ENCODE results near the gene RABGGTA.

- no peak for TF ChIP-seq HCFC1 (IDR thresholded peaks at IDR 0.05; ENCODE audit: low read depth, low read length)
- TF ChIP-seq TSC22D4 (tag; IDR thresholded peaks at IDR 0.05) = no peak
- TF ChIP-seq, protein P1, sequence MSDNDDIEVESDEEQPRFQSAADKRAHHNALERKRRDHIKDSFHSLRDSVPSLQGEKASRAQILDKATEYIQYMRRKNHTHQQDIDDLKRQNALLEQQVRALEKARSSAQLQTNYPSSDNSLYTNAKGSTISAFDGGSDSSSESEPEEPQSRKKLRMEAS (CRISPR knock-in tag; IDR thresholded peaks at IDR 0.05) = no peak
- TF ChIP-seq TEAD4 (IDR thresholded peaks at IDR 0.05; ENCODE audit: low read length) = no peak
- no peak for TF ChIP-seq TEAD4 (CRISPR knock-in tag; IDR thresholded peaks at IDR 0.05; ENCODE audit: borderline replicate concordance)
- no peak for TF ChIP-seq ZNF512 (tag; IDR thresholded peaks at IDR 0.05)
- TF ChIP-seq NFIC (IDR thresholded peaks at IDR 0.05) = no peak
- TF ChIP-seq POLR2A (conservative IDR thresholded peaks at IDR 0.05) = no peak
- no peak for TF ChIP-seq SIX5 (IDR thresholded peaks at IDR 0.05; ENCODE audit: borderline replicate concordance in 1 of 2, insufficient read depth in 1 of 2, low read depth in 1 of 2, low read length in 2 of 2)
- no peak for TF ChIP-seq PCBP1 (IDR thresholded peaks at IDR 0.05; ENCODE audit: low read depth, low read length, poor library complexity, severe bottlenecking)
- no peak for TF ChIP-seq ATF2 (CRISPR knock-in tag; IDR thresholded peaks at IDR 0.05)
- no peak for TF ChIP-seq POU5F1 (IDR thresholded peaks at IDR 0.05; ENCODE audit: borderline replicate concordance, low read depth, low read length, partially characterized antibody)
Observed at GRCh38 chr14:24312736-24313507, 41.5 kb upstream of the RABGGTA start.

Measured in K562 (cell line).